Bronchial smooth muscle cell (primary cell): ENCODE measurements around the gene PAPOLA. TPM values are rescaled to one million over a fixed set of nuclear protein-coding genes. Genes with fewer than 3 reads are reported as not detected.

Experiments
- total RNA-seq: library from RNA; depleted of rRNA; stranded (reverse); fragments of >200 nt; gene quantifications from 2 replicates; pipeline ENCODE4 v1.2.1, GENCODE V29; 2014

PAPOLA gene
- total RNA-seq, result 46.9 and 59.3 TPM in 2 replicates

GRCh38 chr14:96501740-96502620 lies at the start of gene PAPOLA:
Gene PAPOLA (plus strand): TSS chr14:96502382. CDS start chr14:96502593, 211 bp downstream.

Other genes with a start within 250 kb of the PAPOLA start
- gene BDKRB1, start 246.2 kb upstream of the PAPOLA start, total RNA-seq, result 13.1 and 13.4 TPM in 2 replicates
- gene ATG2B, start 139.0 kb upstream of the PAPOLA start, total RNA-seq, result 23.8 and 33.1 TPM in 2 replicates
- 27.3 and 79.1 TPM in 2 replicates for gene GSKIP, start 138.9 kb upstream of the PAPOLA start, total RNA-seq
- 0.32 and 1.4 TPM in 2 replicates for gene AK7, start 110.3 kb upstream of the PAPOLA start, total RNA-seq